Erythroblast (primary cell): ENCODE data around the gene NCAPD2.
"Not testable (repeated sequence)": the region's sequence is repeated elsewhere in the genome, so short reads cannot be mapped to it uniquely, and the experiment has no call there.

ENCODE experiments used
- GATA1 ChIP-seq: IDR thresholded peaks from 2 replicates; pipeline ENCODE4 v1.6.1; 2011; ENCODE audit warnings: low read depth, mild to moderate bottlenecking, control low read depth, low read length, moderate library complexity
- POLR2A ChIP-seq: IDR thresholded peaks from 2 replicates; pipeline ENCODE4 v1.6.1; 2011; ENCODE audit warnings: mild to moderate bottlenecking, low read length

DNA sequence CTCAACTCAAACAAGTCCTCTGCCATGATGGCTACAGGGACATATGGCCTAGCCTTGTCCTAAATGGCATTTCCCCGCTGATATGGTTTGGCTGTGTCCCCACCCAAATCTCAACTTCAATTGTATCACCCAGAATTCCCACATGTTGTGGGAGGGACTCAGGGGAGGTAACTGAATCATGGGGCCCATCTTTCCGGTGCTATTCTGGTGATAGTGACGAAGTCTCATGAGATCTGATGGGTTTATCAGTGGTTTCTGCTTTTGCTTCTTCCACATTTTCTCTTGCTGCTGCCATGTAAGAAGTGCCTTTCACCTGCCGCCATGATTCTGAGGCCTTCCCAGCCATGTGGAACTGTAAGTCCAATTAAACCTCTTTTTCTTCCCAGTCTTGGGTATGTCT is 27.2 kb upstream of the NCAPD2 start:
- TF ChIP-seq POLR2A, GATA1: not testable (repeated sequence)
